ENCODE data around the gene NKAIN1.

DNA sequence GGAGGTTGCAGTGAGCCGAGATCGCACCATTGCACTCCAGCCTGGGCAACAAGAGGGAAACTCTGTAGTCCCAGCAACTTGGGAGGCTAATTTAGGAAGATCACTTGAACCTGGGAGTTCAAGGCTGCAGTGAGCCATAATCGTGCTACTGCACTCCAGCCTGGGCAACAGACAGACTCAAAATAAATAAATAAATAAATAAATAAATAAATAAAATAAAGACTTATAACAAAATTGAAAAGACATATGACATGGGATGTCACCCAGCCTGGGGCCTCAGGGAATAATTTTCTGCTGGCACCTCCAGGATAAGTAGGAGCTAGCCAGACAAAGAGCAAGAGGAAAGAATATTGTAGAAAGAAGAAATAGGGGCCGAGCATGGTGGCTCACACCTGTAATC is 96.2 kb downstream of the NKAIN1 start:
- TF ChIP-seq TP53 (CRISPR knock-in tag; conservative IDR thresholded peaks at IDR 0.05) (no peak), JUNB (CRISPR knock-in tag; IDR thresholded peaks at IDR 0.05; ENCODE audit: borderline replicate concordance) (no peak)

All from HepG2 (cell line).